Measurements from ENCODE around the gene BCAS3. TPM values are rescaled to one million over a fixed set of nuclear protein-coding genes. Genes with fewer than 3 reads are reported as not detected.

The BCAS3 gene
- polyA plus RNA-seq, 3 donors: 10.3 to 19.1 (median 14.7) TPM

- H3K4me3 ChIP-seq (replicated peaks in 1 of 3; ENCODE audit: low read depth in 2 of 3, low read length in 3 of 3): no peak overlapping the region
- H3K27me3 ChIP-seq (ENCODE audit: control insufficient read depth in 2 of 2, insufficient read depth in 2 of 2, low read length in 2 of 2): no peaks in the 10 kb centered on the region
- H3K4me2 ChIP-seq (replicated peaks; ENCODE audit: extremely low read depth, low read length, poor library complexity, severe bottlenecking): no peak overlapping the region
- 100% methylated on average over 1 of the region's 3 CpGs for WGBS (ENCODE audit: insufficient coverage)
- TF ChIP-seq CTCF (IDR thresholded peaks at IDR 0.05): no peak
- no peak overlapping the region for H2AFZ ChIP-seq (ENCODE audit: insufficient read depth, low read depth, low read length, poor library complexity, severe bottlenecking)
- no peaks in the 10 kb centered on the region for H3K36me3 ChIP-seq (replicated peaks in 1 of 2; ENCODE audit: control insufficient read depth in 1 of 2, insufficient read depth in 2 of 2, low read length in 2 of 2)
- H3K27me3 Mint-ChIP-seq (ENCODE audit: low read depth in 3 of 3): peaks cover 0 to 2% (median 1%) of the 10 kb centered on the region in 3 donors
- H3K4me1 Mint-ChIP-seq: no peaks in the 10 kb centered on the region
- H3K27ac Mint-ChIP-seq: no peak overlapping the region
- no peaks in the 10 kb centered on the region for H3K9me3 Mint-ChIP-seq
- H3K36me3 Mint-ChIP-seq: no peaks in the 10 kb centered on the region
- H3K9me3 ChIP-seq (replicated peaks in 1 of 2; ENCODE audit: control insufficient read depth in 1 of 2, insufficient read depth in 1 of 2, low read length in 2 of 2): no peaks in the 10 kb centered on the region
- intact Hi-C loops (cut with micrococcal nuclease): no loop called here
- no peak overlapping the region for H3K27ac ChIP-seq (ENCODE audit: low read depth in 1 of 2, low read length in 2 of 2)
- H3K9ac ChIP-seq (ENCODE audit: insufficient read depth, low read length, poor library complexity, severe bottlenecking): no peak overlapping the region
- H3K79me2 ChIP-seq (ENCODE audit: insufficient read depth, low read length): no peaks in the 10 kb centered on the region
- no peaks in the 10 kb centered on the region for H4K20me1 ChIP-seq (ENCODE audit: insufficient read depth, low read length)
- no peak for DNase-seq
- H3K4me3 Mint-ChIP-seq: no peak overlapping the region
- H3K4me1 ChIP-seq (ENCODE audit: control insufficient read depth in 1 of 2, insufficient read depth in 2 of 2, low read length in 2 of 2): no peaks in the 10 kb centered on the region
Measured at GRCh38 chr17:61360318-61360943, 682.8 kb downstream of the BCAS3 start.

- Mint-ChIP-seq H3K9me3 (no peaks in the 10 kb centered on the region), H3K4me3 (no peak overlapping the region), H3K27ac (no peak overlapping the region), H3K27me3 (ENCODE audit: low read depth in 3 of 3) (peaks cover 0 to 2% (median 1%) of the 10 kb centered on the region in 3 donors), H3K4me1 (no peaks in the 10 kb centered on the region), H3K36me3 (no peaks in the 10 kb centered on the region)
- no CpG with 5 or more reads among the region's 2 CpGs for WGBS (ENCODE audit: insufficient coverage)
- H3K9me3 ChIP-seq (replicated peaks in 1 of 2; ENCODE audit: control insufficient read depth in 1 of 2, insufficient read depth in 1 of 2, low read length in 2 of 2): no peaks in the 10 kb centered on the region
- no peak for DNase-seq
- H3K4me1 ChIP-seq (ENCODE audit: control insufficient read depth in 1 of 2, insufficient read depth in 2 of 2, low read length in 2 of 2): no peaks in the 10 kb centered on the region
- H3K9ac ChIP-seq (ENCODE audit: insufficient read depth, low read length, poor library complexity, severe bottlenecking): no peak overlapping the region
- H2AFZ ChIP-seq (ENCODE audit: insufficient read depth, low read depth, low read length, poor library complexity, severe bottlenecking): no peak overlapping the region
- no peak overlapping the region for H3K4me3 ChIP-seq (replicated peaks in 1 of 3; ENCODE audit: low read depth in 2 of 3, low read length in 3 of 3)
- no peaks in the 10 kb centered on the region for H3K79me2 ChIP-seq (ENCODE audit: insufficient read depth, low read length)
- TF ChIP-seq CTCF (IDR thresholded peaks at IDR 0.05): no peak
- no peak overlapping the region for H3K27ac ChIP-seq (ENCODE audit: low read depth in 1 of 2, low read length in 2 of 2)
- H3K4me2 ChIP-seq (replicated peaks; ENCODE audit: extremely low read depth, low read length, poor library complexity, severe bottlenecking): no peak overlapping the region
- no peaks in the 10 kb centered on the region for H3K27me3 ChIP-seq (ENCODE audit: control insufficient read depth in 2 of 2, insufficient read depth in 2 of 2, low read length in 2 of 2)
- no peaks in the 10 kb centered on the region for H4K20me1 ChIP-seq (ENCODE audit: insufficient read depth, low read length)
- intact Hi-C loops (cut with micrococcal nuclease): no loop called here
- H3K36me3 ChIP-seq (replicated peaks in 1 of 2; ENCODE audit: control insufficient read depth in 1 of 2, insufficient read depth in 2 of 2, low read length in 2 of 2): no peaks in the 10 kb centered on the region
Measured at GRCh38 chr17:61361084-61361483, 683.4 kb downstream of the BCAS3 start.

Measured in CD14-positive monocyte (primary cell).